Activated CD4-positive, CD25-positive, alpha-beta regulatory T cell treated with anti-CD3 and anti-CD28 coated beads, Interleukin-2, amount 50 U/mL, for 72 hours (primary cell): ENCODE data around the gene MAST4.

Experiments used
- DNase-seq: peaks from one replicate; pipeline ENCODE4 v3.0.0; 2021

MAST4 gene

DNA sequence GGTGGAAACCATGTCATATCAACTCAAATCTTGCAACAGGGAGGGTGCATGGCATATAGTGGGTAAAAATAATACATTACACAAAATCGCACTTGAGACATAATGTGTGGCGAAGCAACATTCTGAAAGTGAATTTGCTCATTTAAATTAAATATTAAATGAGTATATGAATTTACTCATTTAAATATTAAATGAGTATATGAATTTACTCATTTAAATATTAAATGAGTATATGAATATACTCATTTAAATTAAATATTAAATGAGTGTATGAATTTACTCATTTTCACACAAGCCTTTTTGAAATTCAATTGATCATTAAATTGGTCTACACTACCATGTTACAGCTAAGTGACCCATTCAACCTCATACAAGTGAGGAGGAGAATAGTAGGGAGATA is 10.5 kb downstream of the MAST4 start:
- no peak for DNase-seq

GRCh38 chr5:66608501-66608900 is 12.3 kb downstream of the MAST4 start:
- DNase-seq: no peak

DNA sequence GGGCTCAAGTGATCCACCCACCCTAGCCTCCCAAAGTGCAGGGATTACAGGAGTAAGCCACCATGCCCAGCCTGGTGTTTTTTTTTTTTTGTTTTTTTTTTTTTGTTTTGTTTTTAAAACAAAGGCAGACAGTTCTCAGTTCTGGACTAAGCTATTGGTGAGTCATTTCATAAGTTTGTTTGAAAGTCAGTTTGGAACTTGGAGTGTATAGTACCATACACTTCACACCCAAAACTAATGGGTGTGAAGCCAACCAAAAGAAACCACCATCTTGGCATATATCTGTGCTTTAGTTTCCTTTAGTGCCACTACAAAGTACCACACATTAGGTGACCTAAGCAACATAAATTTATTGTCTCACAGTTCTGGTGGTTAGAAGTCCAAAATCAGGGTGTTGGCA is 13.4 kb downstream of the MAST4 start:
- DNase-seq: no peak

DNA sequence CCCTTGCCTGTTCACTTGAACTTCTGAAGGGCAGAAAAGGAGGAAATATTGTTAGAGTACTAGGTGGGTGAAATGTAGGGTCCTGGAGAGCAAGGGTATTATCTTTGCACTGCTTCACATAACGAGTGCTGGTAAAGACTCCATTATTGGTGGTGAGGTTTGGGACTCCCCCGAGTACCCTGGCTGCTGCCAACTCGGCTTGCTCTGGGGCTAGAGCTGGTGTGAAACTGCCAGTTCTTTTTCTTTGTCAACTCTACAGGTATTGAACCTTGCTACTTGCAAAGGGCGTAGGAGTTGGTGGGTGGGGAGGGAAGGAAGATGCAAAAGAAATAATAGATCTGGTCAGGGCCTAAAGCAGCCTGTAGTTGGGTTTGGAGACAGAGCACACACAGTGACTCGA is 16.0 kb downstream of the MAST4 start:
- no peak for DNase-seq

GRCh38 chr5:66615136-66615535 is 18.9 kb downstream of the MAST4 start:
- DNase-seq: no peak

- no peak for DNase-seq
These were observed 19.7 kb downstream of the MAST4 start for GRCh38 chr5:66615894-66616293.

- DNase-seq: no peak
These were observed 20.5 kb downstream of the MAST4 start for GRCh38 chr5:66616520-66617225.

DNA sequence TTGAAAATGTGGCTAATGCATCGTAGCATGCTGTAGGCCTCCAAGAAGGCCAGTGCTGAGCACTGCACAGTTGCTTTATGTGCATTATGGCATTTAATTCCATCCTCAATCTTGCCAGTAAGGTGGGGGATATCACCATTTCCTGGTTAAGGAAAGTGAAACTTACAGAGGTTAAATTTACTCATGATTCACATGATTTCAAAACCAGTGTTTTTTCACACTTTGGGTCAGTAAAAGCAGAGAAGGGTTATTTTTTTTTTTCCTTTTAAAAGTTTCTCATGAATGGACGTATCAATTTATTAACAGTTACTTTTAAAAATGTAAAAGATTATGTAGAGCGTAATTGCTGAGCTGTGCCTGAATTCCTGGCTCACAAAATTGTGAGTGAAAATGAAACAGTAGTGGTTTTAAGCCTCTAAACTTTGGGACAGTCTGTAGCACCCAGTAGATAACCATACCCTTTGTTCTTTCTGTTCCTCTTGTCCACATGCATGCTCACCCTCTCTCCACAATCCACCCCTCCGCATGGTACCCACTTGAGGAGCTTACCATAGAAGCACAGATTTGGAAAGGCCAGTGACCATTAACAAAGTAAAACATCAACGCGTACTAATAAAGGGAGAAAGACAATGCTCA is 21.2 kb downstream of the MAST4 start:
- no peak for DNase-seq

DNA sequence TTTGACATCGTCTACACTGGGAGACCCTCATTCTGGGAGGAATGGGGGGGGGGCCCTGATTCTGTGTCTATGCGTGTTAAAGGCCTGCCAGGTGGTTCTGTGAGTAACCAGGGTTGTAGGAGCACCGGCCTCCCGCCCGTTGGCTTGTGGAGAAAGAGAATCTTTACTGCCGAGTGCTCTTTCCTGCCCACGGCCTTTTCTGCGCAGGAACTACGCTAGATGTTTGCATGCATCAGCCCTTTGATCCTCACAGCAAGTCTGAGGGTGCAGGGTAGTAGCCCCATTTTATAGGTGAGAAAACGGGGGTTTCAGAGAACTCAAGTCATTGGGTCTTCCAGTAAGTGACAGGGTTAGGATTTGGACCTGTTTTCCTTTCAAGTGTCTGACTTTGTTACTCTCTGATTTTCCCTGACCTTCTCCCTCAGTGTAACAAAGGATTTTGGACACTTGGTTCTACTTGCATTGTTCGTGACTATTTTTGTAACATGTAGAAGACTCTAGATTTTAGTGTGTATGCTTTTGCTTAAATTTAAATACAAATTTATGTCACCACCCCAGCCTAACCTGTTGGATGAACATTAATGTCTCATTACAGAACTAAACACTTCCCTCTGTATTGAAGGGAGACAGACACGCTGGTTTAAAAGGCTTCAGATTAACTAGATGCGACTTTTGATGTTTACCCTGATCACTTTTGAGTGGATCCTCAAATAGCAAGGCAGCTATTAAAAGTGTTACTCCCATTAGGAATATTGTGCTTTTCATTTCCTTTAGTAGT is 22.0 kb downstream of the MAST4 start:
- DNase-seq: no peak

DNA sequence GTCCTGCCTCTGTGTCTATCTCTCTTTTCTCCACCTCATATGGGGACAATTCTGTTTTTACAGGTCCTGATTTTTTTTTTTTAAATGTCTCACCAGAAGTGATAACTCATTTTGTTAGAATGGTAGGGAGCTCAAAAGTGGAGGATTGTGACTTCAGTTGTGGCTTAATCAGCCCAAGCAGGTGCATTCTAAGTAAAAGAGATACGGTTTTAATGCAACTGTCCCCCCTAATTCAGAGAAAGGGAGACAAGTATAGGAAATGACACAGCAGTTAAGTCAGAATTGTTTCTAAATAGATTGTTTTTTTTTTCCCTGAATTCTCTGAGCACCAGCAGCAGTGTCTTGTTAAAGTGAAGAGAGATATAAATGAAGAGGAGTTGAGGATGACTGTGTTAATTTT is 24.5 kb downstream of the MAST4 start:
- DNase-seq: no peak

DNA sequence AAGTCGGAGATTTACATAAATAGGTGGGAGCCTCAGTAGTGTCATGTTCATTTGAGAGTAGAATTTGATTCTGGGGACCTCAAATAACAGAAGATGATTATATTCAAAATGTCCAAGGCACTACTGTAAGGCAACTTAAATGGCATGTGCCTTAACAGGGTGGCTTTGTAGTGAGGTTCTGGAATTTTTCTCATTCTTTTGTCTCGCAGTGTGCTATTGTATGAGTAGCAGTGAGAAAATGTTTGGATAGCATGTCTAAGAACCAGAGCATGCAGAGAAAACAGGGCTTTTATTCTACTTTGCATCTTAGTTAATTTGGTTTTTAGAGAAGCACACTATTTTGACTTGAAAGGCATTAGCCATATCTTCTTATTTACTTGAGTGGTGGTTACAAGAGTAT is 25.0 kb downstream of the MAST4 start:
- no peak for DNase-seq

DNA sequence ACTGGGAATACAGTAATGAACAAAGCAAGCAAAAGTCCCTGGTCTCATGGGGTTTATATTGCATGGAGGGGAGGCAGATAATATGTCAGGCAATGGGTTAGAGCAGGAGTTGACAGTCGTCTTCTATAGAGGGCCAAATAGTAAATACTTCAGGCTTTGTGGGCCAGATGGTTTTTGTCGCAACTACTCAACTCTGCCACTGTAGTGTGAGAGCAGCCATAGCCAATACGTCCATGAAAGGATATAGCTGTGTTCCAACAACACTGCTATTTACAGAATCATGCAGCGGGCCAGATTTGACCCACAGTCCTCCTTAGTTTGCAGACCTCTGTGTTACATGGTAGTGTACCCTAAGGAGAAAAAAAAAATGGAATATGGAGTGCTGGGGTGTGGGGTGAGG is 25.5 kb downstream of the MAST4 start:
- DNase-seq: no peak

- no peak for DNase-seq
These were observed 32.4 kb downstream of the MAST4 start for GRCh38 chr5:66628561-66628960.

GRCh38 chr5:66629446-66629845 is 33.3 kb downstream of the MAST4 start:
- no peak for DNase-seq

GRCh38 chr5:66633754-66634153 is 37.6 kb downstream of the MAST4 start:
- DNase-seq: no peak

GRCh38 chr5:66634601-66635000 is 38.4 kb downstream of the MAST4 start:
- DNase-seq: no peak

DNA sequence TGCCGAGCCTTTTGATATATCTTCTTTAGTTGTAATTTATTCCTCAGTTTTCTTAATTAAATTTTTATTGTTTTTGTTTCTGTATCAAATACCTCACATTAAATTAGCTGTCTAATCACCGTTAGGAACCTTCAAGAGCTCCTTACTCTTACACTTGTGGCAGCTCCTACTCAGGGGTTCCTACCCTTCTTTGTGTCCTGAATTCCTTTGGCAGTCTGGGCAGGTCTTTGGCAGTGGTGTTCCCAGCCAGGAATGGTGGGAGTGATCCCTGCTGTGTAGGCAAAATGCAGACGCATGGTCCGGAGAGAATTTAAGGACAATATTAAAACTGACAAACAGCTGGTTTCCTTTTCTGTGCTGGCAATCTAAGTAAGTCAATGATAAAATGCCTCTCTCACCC is 41.8 kb downstream of the MAST4 start:
- DNase-seq: no peak

DNA sequence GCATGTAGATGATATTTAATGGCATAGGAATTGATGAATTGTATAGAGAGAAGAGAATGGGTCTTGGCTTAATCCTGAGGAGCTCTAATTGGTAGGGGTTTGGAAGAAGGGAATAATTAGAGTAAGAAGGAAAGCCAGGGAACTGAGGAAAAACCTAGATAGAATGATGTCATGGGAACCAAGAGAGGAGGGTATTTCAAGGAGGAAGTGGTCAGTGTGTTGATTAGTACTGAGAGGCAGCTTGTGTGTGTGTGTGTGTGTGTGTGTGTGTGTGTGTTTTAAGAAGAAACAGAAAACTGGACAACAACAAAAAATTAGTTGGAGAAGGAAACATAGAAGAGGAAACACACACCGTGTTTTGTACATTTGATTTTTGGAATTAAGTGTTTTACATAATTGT is 42.8 kb downstream of the MAST4 start:
- DNase-seq: no peak

- DNase-seq: no peak
These were observed 46.3 kb downstream of the MAST4 start for GRCh38 chr5:66642538-66642937.

DNA sequence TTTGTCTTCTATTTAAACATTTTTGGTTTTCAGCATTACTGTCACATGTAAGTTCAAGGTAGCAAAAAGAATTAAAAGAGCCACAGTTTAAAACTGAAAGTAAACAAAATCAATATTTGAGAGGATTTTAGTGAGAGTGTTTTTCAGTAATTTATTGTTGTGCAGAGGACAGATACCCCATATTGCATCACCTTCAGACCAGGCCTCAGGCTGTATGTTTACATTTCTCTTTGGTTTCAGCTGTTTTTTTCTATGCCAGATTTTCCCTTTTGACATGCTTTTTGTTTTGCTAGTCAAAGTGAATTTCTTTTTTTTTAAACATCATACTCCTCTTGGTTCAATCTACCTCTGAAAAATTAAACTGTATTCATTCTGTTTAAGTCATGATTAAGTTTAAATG is 47.2 kb downstream of the MAST4 start:
- DNase-seq: no peak

DNA sequence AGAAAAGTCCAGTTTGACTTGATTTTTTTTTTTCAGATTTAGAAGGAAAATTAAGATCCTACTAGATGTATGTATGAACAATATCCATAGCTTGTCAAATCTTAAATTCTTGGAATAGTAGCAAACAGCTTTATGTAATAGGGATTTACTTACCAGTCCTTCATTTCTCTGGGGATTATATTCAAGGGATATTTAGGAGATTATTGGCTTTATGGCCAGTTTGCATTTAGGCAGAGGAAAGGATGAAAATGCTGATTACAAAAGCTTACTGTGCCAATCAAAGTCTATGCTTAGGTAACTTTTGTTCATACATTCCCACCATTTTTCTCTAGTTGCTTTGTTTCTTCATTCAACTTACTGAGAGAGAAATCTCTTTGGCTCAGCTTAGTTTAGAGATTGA is 47.9 kb downstream of the MAST4 start:
- DNase-seq: no peak

DNA sequence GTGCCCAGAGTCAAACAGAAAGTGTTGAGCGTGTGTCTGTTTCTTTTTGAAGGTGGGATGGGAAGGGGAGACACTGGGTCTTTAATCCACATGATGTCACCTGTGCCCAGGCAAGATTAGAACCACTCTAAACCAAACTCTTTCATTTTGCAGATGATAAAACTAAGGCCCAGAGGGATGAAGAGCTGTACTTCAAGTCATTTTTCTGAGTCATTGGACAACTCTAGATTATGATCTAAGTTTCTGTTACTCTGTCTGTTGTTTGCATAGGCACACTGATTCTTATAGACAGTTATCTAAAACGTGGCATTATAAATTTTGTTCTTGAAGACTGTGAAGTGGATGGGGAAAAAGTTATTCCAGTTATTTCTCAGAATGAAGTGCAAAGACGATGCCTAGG is 48.8 kb downstream of the MAST4 start:
- DNase-seq: no peak

DNA sequence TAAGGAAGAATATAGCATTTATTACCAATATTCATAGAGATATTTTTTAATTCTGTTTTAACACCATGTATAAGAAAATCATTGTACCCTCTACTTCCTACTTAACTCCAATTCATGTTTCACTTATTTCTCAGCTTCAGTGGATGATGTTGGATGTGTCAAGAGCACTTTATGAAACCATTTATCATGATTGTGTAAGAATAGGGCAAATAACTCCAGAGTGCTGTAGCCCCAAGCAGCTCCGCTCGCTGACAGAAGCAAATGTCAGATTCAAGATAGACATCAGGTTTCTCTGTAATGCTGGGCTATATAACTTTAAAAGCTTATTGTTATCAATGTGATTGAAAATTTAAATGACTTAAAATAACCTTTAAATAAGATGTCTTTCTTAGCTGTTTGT is 50.4 kb downstream of the MAST4 start:
- no peak for DNase-seq

DNA sequence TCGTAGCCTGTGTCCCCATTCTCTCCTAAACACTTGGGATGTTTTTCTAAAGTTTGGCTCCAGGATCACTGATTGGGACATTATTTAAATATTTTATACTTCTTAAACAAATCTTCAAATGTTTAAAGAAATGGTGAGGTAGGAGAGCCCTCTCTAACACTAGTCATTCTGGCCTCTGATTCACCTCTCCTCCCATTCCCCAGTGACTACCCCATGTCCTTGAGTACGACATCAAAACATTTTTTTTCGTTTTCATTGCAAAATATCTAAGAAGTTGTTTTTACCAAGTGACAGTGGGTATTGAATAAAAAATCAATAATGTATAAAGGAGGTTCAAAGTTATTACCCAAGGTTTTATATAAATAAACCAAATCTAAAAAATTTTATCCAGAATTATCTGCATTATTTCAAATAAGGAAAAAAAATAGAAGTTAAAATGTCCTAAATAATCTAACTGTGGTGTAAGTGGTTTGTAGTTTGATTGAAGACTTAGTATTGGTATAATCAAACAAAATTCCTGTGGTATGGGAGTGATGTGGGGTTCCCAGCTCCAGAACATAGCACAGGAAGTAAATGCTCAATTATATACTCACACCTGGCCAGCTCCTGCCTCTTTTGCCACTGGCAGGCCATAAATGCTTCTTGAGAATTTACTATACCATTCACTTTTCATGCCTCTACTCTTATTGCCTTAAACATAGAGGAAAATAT is 51.1 kb downstream of the MAST4 start:
- DNase-seq: no peak
